Osteocyte (in vitro differentiated cells): ENCODE measurements around the gene APOOL. TPM values are rescaled to one million over a fixed set of nuclear protein-coding genes. Genes with fewer than 3 reads are reported as not detected.

Experiments used
- DNase-seq: peaks from one replicate; pipeline ENCODE4 v3.0.0; 2021; ENCODE audit warnings: mixed read lengths; ENCODE audit not compliant: unreplicated experiment; ENCODE audit errors: extremely low spot score
- H3K27ac Mint-ChIP-seq: one replicate; pipeline ENCODE4 v1.8.0; 2021; ENCODE audit warnings: mild to moderate bottlenecking, mixed read lengths; ENCODE audit not compliant: unreplicated experiment
- H3K27me3 Mint-ChIP-seq: one replicate; pipeline ENCODE4 v1.8.0; 2021; ENCODE audit warnings: mixed read lengths; ENCODE audit not compliant: unreplicated experiment
- H3K36me3 Mint-ChIP-seq: one replicate; pipeline ENCODE4 v1.8.0; 2021; ENCODE audit warnings: mixed read lengths; ENCODE audit not compliant: unreplicated experiment
- H3K4me1 Mint-ChIP-seq: one replicate; pipeline ENCODE4 v1.8.0; 2021; ENCODE audit warnings: mixed read lengths; ENCODE audit not compliant: unreplicated experiment
- H3K4me3 Mint-ChIP-seq: one replicate; pipeline ENCODE4 v1.8.0; 2021; ENCODE audit warnings: mild to moderate bottlenecking, moderate library complexity, mixed read lengths; ENCODE audit not compliant: unreplicated experiment
- H3K9me3 Mint-ChIP-seq: one replicate; pipeline ENCODE4 v1.8.0; 2021; ENCODE audit warnings: mixed read lengths; ENCODE audit not compliant: unreplicated experiment
- total RNA-seq: library from RNA; stranded (reverse); gene quantifications from 2 replicates; pipeline ENCODE4 v1.2.1, GENCODE V29; 2021
- TF ChIP-seq, protein P1 (sequence below): fragments of 200-600 bp; sonication (generic); IDR thresholded peaks from 2 replicates; pipeline ENCODE4 v1.5.0; 2021; ENCODE audit warnings: antibody characterized with exemption, mild to moderate bottlenecking, moderate library complexity

APOOL gene
- total RNA-seq, 1 donor from 2014 or later: 19.7 TPM

DNA sequence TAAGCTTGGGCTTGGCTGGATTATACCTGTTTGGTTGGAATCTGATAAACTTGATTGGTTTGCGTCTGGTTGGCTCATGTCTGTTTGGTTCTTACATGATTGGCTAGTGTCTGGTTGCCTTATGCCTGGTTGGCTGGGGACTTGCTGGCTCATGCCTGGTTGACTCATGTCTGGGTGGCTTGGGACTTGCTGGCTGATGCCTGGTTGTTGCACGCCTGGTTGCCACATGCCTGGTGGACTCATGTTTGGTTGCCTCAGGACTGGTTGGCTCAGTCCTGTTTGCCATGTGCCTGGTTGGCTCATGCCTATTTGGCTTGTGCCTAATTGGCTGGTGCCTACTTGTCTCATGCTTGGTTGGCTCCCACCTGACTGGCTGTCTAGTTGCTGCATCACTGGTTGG is 104.5 kb downstream of the APOOL start:
- H3K4me3 Mint-ChIP-seq: no peak overlapping the region
- DNase-seq: no peak
- H3K27ac Mint-ChIP-seq: no peak overlapping the region
- TF ChIP-seq, protein P1, sequence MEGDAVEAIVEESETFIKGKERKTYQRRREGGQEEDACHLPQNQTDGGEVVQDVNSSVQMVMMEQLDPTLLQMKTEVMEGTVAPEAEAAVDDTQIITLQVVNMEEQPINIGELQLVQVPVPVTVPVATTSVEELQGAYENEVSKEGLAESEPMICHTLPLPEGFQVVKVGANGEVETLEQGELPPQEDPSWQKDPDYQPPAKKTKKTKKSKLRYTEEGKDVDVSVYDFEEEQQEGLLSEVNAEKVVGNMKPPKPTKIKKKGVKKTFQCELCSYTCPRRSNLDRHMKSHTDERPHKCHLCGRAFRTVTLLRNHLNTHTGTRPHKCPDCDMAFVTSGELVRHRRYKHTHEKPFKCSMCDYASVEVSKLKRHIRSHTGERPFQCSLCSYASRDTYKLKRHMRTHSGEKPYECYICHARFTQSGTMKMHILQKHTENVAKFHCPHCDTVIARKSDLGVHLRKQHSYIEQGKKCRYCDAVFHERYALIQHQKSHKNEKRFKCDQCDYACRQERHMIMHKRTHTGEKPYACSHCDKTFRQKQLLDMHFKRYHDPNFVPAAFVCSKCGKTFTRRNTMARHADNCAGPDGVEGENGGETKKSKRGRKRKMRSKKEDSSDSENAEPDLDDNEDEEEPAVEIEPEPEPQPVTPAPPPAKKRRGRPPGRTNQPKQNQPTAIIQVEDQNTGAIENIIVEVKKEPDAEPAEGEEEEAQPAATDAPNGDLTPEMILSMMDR: no peak
- H3K27me3 Mint-ChIP-seq: no peaks in the 10 kb centered on the region
- no peaks in the 10 kb centered on the region for H3K36me3 Mint-ChIP-seq
- no peaks in the 10 kb centered on the region for H3K9me3 Mint-ChIP-seq
- no peaks in the 10 kb centered on the region for H3K4me1 Mint-ChIP-seq

DNA sequence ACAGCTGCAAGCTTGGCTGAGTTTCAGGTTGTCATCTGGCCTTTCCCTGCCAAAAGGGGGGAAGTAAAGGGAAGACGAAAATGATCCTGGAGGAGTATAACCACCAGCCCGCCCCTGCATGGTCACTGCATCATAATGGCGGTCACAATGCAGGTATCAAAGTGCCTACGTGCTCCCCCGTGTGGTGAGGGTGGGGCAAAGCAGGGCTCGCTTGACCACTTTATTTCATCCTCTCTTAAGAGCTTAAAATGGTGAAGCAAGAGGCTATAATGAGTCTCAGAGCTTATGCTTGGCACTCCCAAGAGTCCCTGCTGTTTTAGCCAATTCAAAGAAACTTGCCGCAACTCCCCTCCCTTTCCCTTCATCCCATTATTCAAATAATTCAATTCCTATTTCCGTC is 105.6 kb downstream of the APOOL start:
- no peak overlapping the region for H3K27ac Mint-ChIP-seq
- no peak overlapping the region for H3K4me3 Mint-ChIP-seq
- no peaks in the 10 kb centered on the region for H3K36me3 Mint-ChIP-seq
- H3K9me3 Mint-ChIP-seq: no peaks in the 10 kb centered on the region
- DNase-seq: no peak
- TF ChIP-seq, protein P1: peak; percentile 30
- H3K27me3 Mint-ChIP-seq: no peaks in the 10 kb centered on the region
- no peaks in the 10 kb centered on the region for H3K4me1 Mint-ChIP-seq

DNA sequence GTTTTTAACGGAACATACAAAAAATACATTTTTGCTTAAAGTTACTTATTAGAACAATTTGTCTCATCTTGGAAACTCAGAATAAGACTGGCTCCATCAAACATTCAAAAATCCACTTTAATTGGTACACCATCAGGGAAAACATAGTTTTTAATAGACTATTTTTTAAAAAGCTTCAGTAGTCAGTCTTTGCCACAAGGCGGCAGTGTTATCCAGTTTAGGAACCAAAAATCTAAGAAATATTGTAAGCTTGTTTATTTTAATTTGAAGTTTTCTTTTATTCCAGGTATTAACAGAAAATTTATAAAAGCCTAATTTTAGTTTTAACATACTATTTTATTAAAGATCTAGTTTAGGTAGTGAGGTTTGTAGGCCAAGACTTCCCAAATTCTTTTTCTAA is 107.7 kb downstream of the APOOL start:
- DNase-seq: no peak

DNA sequence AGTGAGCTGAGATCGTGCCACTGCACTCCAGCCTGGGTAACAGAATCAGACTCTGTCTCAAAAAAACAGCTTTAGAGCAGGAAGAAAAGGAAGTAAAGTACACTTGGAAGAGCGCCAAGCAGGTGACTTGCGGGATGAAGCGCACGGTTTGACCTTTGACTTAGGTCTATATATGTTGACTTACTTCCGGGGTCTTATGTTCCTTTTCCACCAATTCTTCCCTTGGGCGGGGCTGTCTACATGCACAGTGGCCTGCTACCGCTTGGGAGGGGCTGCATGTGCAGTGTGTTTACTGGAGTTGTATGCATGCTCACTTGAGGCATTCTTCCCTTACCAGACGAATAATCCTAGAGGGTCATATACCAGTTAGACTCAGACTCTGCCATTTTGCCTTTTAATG is 108.6 kb downstream of the APOOL start:
- Mint-ChIP-seq H3K9me3 (no peaks in the 10 kb centered on the region), H3K27me3 (no peaks in the 10 kb centered on the region), H3K4me3 (no peak overlapping the region), H3K36me3 (no peaks in the 10 kb centered on the region), H3K4me1 (no peaks in the 10 kb centered on the region), H3K27ac (no peak overlapping the region)
- DNase-seq: no peak
- TF ChIP-seq, protein P1: no peak

More for the DNA sequence above, 107.7 kb downstream of the APOOL start:
- H3K4me1 Mint-ChIP-seq: no peaks in the 10 kb centered on the region
- H3K4me3 Mint-ChIP-seq: no peak overlapping the region
- no peaks in the 10 kb centered on the region for H3K27me3 Mint-ChIP-seq
- H3K27ac Mint-ChIP-seq: no peak overlapping the region
- H3K9me3 Mint-ChIP-seq: no peaks in the 10 kb centered on the region
- TF ChIP-seq, protein P1: peak; percentile 70
- H3K36me3 Mint-ChIP-seq: no peaks in the 10 kb centered on the region

DNA sequence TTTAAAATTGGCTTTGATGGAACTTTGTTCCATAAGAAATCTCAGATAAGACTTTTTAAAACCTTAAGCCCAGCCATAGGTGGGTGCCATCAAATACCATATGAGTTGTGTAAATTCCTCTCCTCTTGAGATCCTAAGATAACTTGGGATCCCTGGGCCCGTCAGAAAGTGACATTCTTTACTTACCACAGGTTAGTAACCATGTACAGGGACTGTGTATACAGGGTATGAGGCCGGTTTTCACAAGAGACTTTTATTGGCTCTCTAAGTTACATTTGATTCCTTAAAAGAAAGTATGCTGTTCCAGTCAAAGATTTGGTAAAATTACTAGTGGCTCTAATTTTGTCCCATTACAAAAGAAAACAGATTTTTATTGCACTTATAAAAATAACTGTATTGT is 110.1 kb downstream of the APOOL start:
- no peaks in the 10 kb centered on the region for H3K27me3 Mint-ChIP-seq
- no peak for DNase-seq
- H3K4me3 Mint-ChIP-seq: no peak overlapping the region
- no peaks in the 10 kb centered on the region for H3K36me3 Mint-ChIP-seq
- H3K9me3 Mint-ChIP-seq: no peaks in the 10 kb centered on the region
- H3K4me1 Mint-ChIP-seq: no peaks in the 10 kb centered on the region
- H3K27ac Mint-ChIP-seq: no peak overlapping the region
- TF ChIP-seq, protein P1: no peak
